ENCODE data around the gene FAM76B.

DNA sequence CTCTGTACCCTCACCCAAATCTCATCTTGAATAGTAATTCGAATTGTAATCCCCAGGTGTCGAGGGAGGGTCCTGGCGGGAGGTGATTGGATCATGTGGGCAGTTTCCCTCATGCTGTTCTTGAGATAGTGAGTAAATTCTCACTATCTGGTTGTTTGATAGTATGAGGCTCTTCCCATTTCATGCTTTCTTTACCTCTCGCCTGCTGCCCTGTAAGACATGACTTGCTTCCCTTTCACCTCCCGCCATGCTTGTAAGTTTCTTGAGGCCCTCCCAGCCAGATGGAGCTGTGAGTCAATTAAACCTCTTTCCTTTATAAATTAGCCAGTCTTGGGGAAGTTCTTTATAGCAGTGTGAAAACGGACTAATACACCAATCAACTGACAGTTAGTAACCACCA is 60.1 kb downstream of the FAM76B start:
- TF ChIP-seq TOX (CRISPR knock-in tag; IDR thresholded peaks at IDR 0.05; ENCODE audit: borderline replicate concordance) (no peak), SNAI2 (CRISPR knock-in tag; IDR thresholded peaks at IDR 0.05) (no peak), ZNF565 (CRISPR knock-in tag; conservative IDR thresholded peaks at IDR 0.05; ENCODE audit: low read depth) (no peak), PPARA (CRISPR knock-in tag; IDR thresholded peaks at IDR 0.05; ENCODE audit: borderline replicate concordance) (no peak), RARB (CRISPR knock-in tag; IDR thresholded peaks at IDR 0.05) (no peak), ZFP3 (CRISPR knock-in tag; IDR thresholded peaks at IDR 0.05) (no peak), ZFP30 (CRISPR knock-in tag; IDR thresholded peaks at IDR 0.05) (no peak), PATZ1 (CRISPR knock-in tag; IDR thresholded peaks at IDR 0.05; ENCODE audit: borderline replicate concordance) (no peak), OSR1 (CRISPR knock-in tag; IDR thresholded peaks at IDR 0.05) (no peak), ISL1 (CRISPR knock-in tag; IDR thresholded peaks at IDR 0.05) (no peak), ZC3H10 (CRISPR knock-in tag; IDR thresholded peaks at IDR 0.05) (no peak), ZNF70 (CRISPR knock-in tag; IDR thresholded peaks at IDR 0.05) (no peak)

Data from SK-N-SH treated with all-trans-retinoic acid at 6 μM for 48 hours (cell line).